Left lung (tissue), 10 donors: ENCODE data around the gene TMED5. TPM values are rescaled to one million over a fixed set of nuclear protein-coding genes. Genes with fewer than 3 reads are reported as not detected.

Experiments
- ATAC-seq: fragments of 200-7000 bp; cut with Tn5 transposase; one replicate; pipeline ENCODE4 v1.9.1; 2020; ENCODE audit warnings: moderate library complexity
- DNase-seq, 4 donors: peaks; one replicate each; pipeline ENCODE4 v3.0.0-alpha.2; 2013 to 2020
- H3K27ac ChIP-seq, 2 donors: fragments of 200-600 bp; sonication (generic) in 1 of 2; one replicate each; pipeline versions ENCODE4 v1.5.0 to v1.8.0; 2020 to 2021
- H3K27me3 ChIP-seq, 2 donors: fragments of 200-600 bp; sonication (generic) in 1 of 2; one replicate each; pipeline versions ENCODE4 v1.5.0 to v1.8.0; 2020 to 2021
- H3K36me3 ChIP-seq, 2 donors: fragments of 200-600 bp; sonication (generic) in 1 of 2; one replicate each; pipeline versions ENCODE4 v1.5.0 to v1.8.0; 2020 to 2021
- H3K4me1 ChIP-seq, 2 donors: fragments of 200-600 bp; one replicate each; pipeline ENCODE4 v1.8.0; 2021
- H3K4me3 ChIP-seq, 2 donors: fragments of 200-600 bp; sonication (generic) in 1 of 2; one replicate each; pipeline versions ENCODE4 v1.5.0 to v1.8.0; 2020 to 2021; ENCODE audit warnings: mild to moderate bottlenecking in 1 of 2
- H3K9me3 ChIP-seq, 2 donors: fragments of 200-600 bp; sonication (generic) in 1 of 2; one replicate each; pipeline versions ENCODE4 v1.5.0 to v1.8.0; 2020 to 2021
- CTCF ChIP-seq, 2 donors: fragments of 200-600 bp; sonication (generic) in 1 of 2; IDR thresholded peaks; one replicate each; pipeline versions ENCODE4 v1.5.0 to v1.8.0; 2021; ENCODE audit warnings: antibody characterized with exemption in 2 of 2
- intact Hi-C, 2 donors: fragments of 100-400 bp; cut with DNase I; formaldehyde crosslinking; loops; one replicate each; pipeline versions ENCODE4 v1.11.2 to v1.14.2; 2022
- polyA plus RNA-seq, 6 donors: library from polyadenylated mRNA; unstranded; fragments of 120-200 nt; gene quantifications; one replicate each; pipeline ENCODE4 v1.2.1, GENCODE V29; 2013; ENCODE audit not compliant: insufficient read length in 6 of 6
- total RNA-seq, 2 donors: library from RNA; stranded (reverse); fragmentation: NEBNext Ultra II Directional; extraction: Animal tissue kit (Norgen Biotek cat#: 25700); gene quantifications; one replicate each; pipeline ENCODE4 v1.2.1, GENCODE V29; 2021
- donor health status: DM: no; HTN: yes; CAD: no.
- donor health status: DM: no; HTN: no; CAD: no.

TMED5 gene
- total and polyA plus RNA-seq, 8 donors: 42.6 to 95.5 (median 52.6) TPM

DNA sequence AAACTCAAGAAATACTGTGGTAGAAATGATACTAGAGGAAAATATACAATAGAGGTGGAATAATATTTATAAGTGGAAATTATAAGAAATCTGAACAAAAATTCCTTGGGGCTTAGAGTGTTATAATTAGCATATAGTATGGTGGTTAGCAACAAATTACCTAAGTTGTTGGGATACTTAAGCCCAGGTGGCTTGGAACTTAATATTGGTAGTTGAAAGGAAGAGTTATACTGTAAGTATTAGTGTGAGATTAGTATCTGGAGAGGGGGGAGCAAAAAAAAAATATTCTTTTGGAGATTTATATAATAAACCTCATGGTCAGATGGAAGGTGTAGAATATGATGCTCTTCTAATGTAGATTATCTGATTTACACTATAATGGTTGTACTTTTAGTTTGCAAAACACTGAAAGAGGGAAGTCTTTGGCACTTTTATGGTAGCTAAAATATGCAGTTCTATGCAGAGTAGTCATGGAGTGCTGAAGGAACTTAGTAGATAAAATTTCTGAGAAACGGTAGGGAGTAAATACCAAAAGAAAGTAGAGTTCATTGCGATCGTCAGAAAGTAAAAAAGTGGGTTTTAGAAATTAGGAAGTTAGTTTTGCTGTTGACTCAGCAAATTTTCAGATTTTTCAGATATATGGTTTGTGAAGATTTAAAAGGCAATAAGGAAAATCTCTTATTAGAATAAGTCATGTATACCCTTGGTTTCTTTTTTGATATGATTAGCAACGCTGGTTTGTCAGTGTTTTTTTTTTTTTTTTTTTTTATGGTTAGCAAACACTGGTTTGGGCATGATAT is 55.5 kb downstream of the TMED5 start:
- H3K27ac ChIP-seq: no peak overlapping the region
- DNase-seq: no peak
- ATAC-seq: no peak
- intact Hi-C loops: no loop called here
- no peaks in the 10 kb centered on the region for H3K27me3 ChIP-seq
- no peak for TF ChIP-seq CTCF (IDR thresholded peaks at IDR 0.05)
- H3K4me1 ChIP-seq: no peaks in the 10 kb centered on the region
- H3K36me3 ChIP-seq: peaks cover 0 to 23% of the 10 kb centered on the region in 2 donors
- H3K9me3 ChIP-seq: no peaks in the 10 kb centered on the region
- no peak overlapping the region for H3K4me3 ChIP-seq

- intact Hi-C loops: no loop called here
Measured at GRCh38 chr1:93123201-93123783, 56.9 kb downstream of the TMED5 start.

GRCh38 chr1:93120614-93121013 is 59.6 kb downstream of the TMED5 start:
- Histone ChIP-seq H3K27ac (no peak overlapping the region), H3K27me3 (no peaks in the 10 kb centered on the region), H3K4me3 (no peak overlapping the region), H3K36me3 (peaks cover 0 to 48% of the 10 kb centered on the region in 2 donors), H3K9me3 (no peaks in the 10 kb centered on the region), H3K4me1 (no peaks in the 10 kb centered on the region)
- no peak for TF ChIP-seq CTCF (IDR thresholded peaks at IDR 0.05)
- intact Hi-C loops: no loop called here
- DNase-seq (no peak), ATAC-seq (no peak)

More at GRCh38 chr1:93123201-93123783, 56.9 kb downstream of the TMED5 start:
- no peak for TF ChIP-seq CTCF (IDR thresholded peaks at IDR 0.05)
- H3K4me3 ChIP-seq: no peak overlapping the region
- no peak overlapping the region for H3K27ac ChIP-seq
- peaks cover 0 to 30% of the 10 kb centered on the region in 2 donors for H3K36me3 ChIP-seq
- no peak for DNase-seq
- H3K27me3 ChIP-seq: no peaks in the 10 kb centered on the region
- H3K9me3 ChIP-seq: no peaks in the 10 kb centered on the region
- no peaks in the 10 kb centered on the region for H3K4me1 ChIP-seq
- ATAC-seq: no peak

DNA sequence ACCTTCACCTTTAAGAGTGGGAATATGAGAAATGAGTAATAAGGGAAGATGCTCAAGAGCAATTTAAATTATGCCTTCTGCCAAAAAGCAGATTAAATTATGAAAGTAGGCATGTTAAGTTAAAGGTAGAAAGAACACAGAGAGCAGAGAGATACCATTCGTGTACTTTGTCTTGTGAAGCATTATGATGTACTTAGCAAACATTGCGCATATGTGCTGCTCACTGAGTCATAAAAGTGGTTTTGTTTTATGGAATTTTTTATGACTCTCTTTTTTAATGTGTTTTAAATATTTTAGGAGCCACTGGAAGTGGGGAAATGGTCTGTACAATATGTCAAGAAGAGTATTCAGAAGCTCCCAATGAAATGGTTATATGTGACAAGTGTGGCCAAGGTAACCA is 65.8 kb downstream of the TMED5 start:
- TF ChIP-seq CTCF (IDR thresholded peaks at IDR 0.05): no peak
- H3K4me1 ChIP-seq: peaks cover 0 to 16% of the 10 kb centered on the region in 2 donors
- H3K27me3 ChIP-seq: no peaks in the 10 kb centered on the region
- H3K27ac ChIP-seq: no peak overlapping the region
- ATAC-seq (no peak), DNase-seq (no peak)
- H3K36me3 ChIP-seq: peaks cover 0 to 53% of the 10 kb centered on the region in 2 donors
- intact Hi-C loops: no loop called here
- no peak overlapping the region for H3K4me3 ChIP-seq
- no peaks in the 10 kb centered on the region for H3K9me3 ChIP-seq

DNA sequence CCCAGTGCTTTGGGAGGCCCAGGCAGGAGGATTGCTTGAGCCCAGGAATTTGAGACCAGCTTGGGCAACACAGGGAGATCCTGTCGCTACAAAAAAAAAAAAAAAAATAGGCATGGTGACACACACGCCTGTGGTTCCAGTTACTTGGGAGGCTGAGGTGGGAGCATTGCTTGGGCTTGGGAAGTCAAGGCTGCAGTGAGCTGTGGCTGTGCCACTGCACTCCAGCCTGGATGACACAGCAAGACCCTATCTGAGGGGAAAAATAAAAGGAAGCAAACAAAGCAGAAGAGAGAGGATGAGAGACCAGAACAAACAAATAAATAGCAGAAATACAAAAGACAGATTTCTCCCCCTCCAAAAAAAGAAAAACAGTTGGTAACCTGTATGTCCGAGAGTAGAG is 67.1 kb downstream of the TMED5 start:
- intact Hi-C loops: no loop called here
- no peak for ATAC-seq
- Histone ChIP-seq H3K9me3 (peaks cover 0 to under 1% of the 10 kb centered on the region in 2 donors), H3K4me3 (no peak overlapping the region), H3K36me3 (peaks cover 0 to 41% of the 10 kb centered on the region in 2 donors), H3K27ac (no peak overlapping the region), H3K27me3 (no peaks in the 10 kb centered on the region), H3K4me1 (peaks cover 0 to 16% of the 10 kb centered on the region in 2 donors)
- no peak for DNase-seq
- no peak for TF ChIP-seq CTCF (IDR thresholded peaks at IDR 0.05)
